Breast epithelium (tissue), 4 donors: ENCODE data around the gene PTPRA. TPM values are rescaled to one million over a fixed set of nuclear protein-coding genes. Genes with fewer than 3 reads are reported as not detected.
"Not testable (repeated sequence)": the region's sequence is repeated elsewhere in the genome, so short reads cannot be mapped to it uniquely, and the experiment has no call there.

ENCODE experiments used
- DNase-seq, 2 donors: peaks; one replicate each; pipeline ENCODE4 v3.0.0-alpha.2; 2019; ENCODE audit warnings: low spot score in 2 of 2
- H3K27ac ChIP-seq, 2 donors: fragments of 200-600 bp; sonication (generic) in 1 of 2; one replicate each; pipeline ENCODE4 v1.5.1; 2016 to 2019; ENCODE audit warnings: mild to moderate bottlenecking in 1 of 2
- H3K27me3 ChIP-seq, 2 donors: fragments of 200-600 bp; sonication (generic) in 1 of 2; one replicate each; pipeline versions ENCODE4 v1.5.1 to v1.6.0; 2017 to 2019; ENCODE audit warnings: control low read depth in 1 of 2, mild to moderate bottlenecking in 1 of 2
- H3K36me3 ChIP-seq: fragments of 200-600 bp; one replicate; pipeline ENCODE4 v1.5.1; 2019
- H3K4me1 ChIP-seq, 2 donors: fragments of 200-600 bp; sonication (generic); one replicate each; pipeline ENCODE4 v1.5.1; 2016 to 2019; ENCODE audit warnings: control low read depth in 1 of 2
- H3K4me3 ChIP-seq, 3 donors: fragments of 200-600 bp; sonication (generic); 1 replicate in 2 of 3; 2 replicates in 1 of 3; pipeline ENCODE4 v1.5.1; 2016 to 2019; ENCODE audit warnings: mild to moderate bottlenecking in 3 of 3, moderate library complexity in 2 of 3
- H3K9me3 ChIP-seq, 2 donors: fragments of 200-600 bp; sonication (generic) in 1 of 2; one replicate each; pipeline ENCODE4 v1.5.1; 2016 to 2019; ENCODE audit warnings: control low read depth in 1 of 2
- CTCF ChIP-seq, 3 donors: fragments of 450-650 bp; IDR thresholded peaks; one replicate each; pipeline ENCODE4 v1.5.1; 2016 to 2017; ENCODE audit warnings: antibody characterized with exemption in 3 of 3, mild to moderate bottlenecking in 3 of 3, moderate library complexity in 3 of 3
- POLR2A ChIP-seq: fragments of 450-650 bp; IDR thresholded peaks from one replicate; pipeline ENCODE4 v1.6.1; 2016; ENCODE audit warnings: antibody characterized with exemption, mild to moderate bottlenecking, moderate library complexity
- POLR2AphosphoS5 ChIP-seq, 3 donors: sonication (generic); formaldehyde crosslinking; IDR thresholded peaks; one replicate each; pipeline ENCODE4 v1.6.1; 2017; ENCODE audit warnings: antibody characterized with exemption in 3 of 3
- intact Hi-C: fragments of 100-400 bp; cut with DNase I; formaldehyde crosslinking; loops from one replicate; pipeline ENCODE4 v1.15.1; 2023; ENCODE audit warnings: low total_unique reads
- total RNA-seq, 3 donors: library from RNA; depleted of rRNA; stranded (reverse); fragments of >200 nt; gene quantifications; one replicate each; pipeline ENCODE4 v1.1.0, GENCODE V29; 2016

PTPRA gene
- total RNA-seq, 3 donors from 2014 or later: 89.1 to 102 (median 96.0) TPM

DNA sequence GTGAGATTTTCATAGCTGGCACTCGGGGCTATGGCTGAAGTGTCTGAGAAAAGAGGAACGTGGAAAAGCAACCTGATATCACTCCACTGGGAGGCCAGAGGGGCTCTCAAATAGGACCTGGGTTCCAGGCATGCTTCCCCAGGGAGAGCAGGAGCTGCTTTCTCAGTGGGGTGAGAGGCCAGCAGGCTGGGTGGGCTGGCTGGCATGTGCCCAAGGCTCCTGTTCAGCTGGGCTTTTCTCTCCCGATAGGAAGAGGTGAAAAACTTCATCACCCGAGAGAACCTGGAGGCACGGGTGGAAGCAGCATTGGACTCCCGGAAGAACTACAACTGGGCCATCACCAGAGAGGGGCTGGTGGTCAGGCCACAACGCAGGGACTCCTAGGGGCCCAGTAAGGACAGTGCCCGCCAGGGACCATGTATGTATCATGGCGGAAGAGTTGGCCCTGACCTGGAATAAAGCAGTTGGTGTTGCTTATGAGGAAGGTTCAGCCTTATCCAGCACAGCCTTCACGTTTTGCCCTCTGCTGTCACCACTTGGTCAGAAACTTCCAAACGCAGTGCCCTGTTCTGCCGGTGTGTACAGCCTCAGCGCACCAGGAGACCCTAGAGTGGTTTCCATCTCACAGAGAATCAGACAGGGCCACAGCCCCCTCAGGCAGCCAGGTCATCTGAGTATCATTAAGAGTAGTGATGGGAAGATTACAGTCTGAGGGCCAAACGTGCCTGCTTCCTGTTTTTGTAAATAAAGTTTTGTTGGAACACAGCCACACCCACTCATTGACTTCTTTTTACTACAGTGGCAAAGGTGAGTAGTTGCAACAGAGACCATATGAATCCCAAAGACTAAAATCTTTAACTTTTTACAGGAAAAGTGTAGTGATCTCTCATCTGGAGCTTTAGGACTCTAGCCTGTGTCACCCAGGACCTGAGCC, 174.5 kb downstream of the PTPRA start:
- Histone ChIP-seq H3K36me3 (no peaks in the 10 kb centered on the region), H3K4me3 (no peak overlapping the region), H3K4me1 (peaks cover 4 to 5% of the 10 kb centered on the region in 2 donors), H3K9me3 (no peaks in the 10 kb centered on the region), H3K27ac (no peak overlapping the region), H3K27me3 (no peaks in the 10 kb centered on the region)
- intact Hi-C loops: loop anchor here (5.0 kb wide), 1 partner anchor 70 kb away; no protein-coding TSS in a partner anchor
- TF ChIP-seq POLR2A (no peak), POLR2AphosphoS5 (IDR thresholded peaks at IDR 0.05) (no peak), CTCF (IDR thresholded peaks at IDR 0.05) (no peak)
- DNase-seq: no peak

DNA sequence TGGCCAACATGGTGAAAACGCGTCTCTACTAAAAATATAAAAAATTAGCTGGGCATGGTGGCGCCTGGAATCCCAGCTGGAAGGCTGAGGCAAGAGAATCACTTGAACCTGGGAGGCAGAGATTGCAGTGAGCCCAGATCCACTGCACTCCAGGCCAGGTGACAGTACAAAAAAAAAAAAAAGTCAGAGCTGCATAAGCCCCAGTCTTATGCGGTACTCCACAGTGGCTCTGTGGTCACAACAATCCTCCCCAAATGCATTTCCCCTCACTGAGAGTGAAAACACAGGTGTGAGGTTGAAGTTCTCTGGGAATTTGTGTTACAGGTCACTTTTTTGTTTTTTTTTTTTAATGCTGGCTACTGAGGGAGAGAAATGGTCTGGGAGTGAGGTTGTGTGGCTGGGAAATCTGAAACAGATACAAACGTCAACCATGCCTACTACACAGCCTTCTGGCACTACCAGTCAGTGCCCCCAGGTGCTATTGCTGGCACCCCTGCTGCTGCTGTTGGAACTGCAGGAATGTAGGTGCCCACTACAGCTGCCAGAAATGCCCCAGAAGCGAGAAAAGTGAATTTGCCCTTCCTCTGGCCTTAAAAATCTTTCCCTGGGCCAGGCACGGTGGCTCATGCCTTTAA, 178.2 kb downstream of the PTPRA start:
- DNase-seq: no peak
- Histone ChIP-seq H3K27me3 (no peaks in the 10 kb centered on the region), H3K27ac (no peak overlapping the region), H3K4me3 (no peak overlapping the region), H3K36me3 (no peaks in the 10 kb centered on the region), H3K9me3 (no peaks in the 10 kb centered on the region), H3K4me1 (peaks cover 4 to 5% of the 10 kb centered on the region in 2 donors)
- TF ChIP-seq POLR2AphosphoS5 (IDR thresholded peaks at IDR 0.05): no peak
- TF ChIP-seq POLR2A: no peak
- no peak for TF ChIP-seq CTCF (IDR thresholded peaks at IDR 0.05)
- intact Hi-C loops: no loop called here

GRCh38 chr20:3059489-3059888, 186.2 kb downstream of the PTPRA start:
- intact Hi-C loops: loop anchor here (5.0 kb wide), 1 partner anchor 133 kb away; no protein-coding TSS in a partner anchor
- no peak overlapping the region for H3K27ac ChIP-seq
- H3K36me3 ChIP-seq: no peaks in the 10 kb centered on the region
- no peaks in the 10 kb centered on the region for H3K27me3 ChIP-seq
- H3K9me3 ChIP-seq: no peaks in the 10 kb centered on the region
- no peak overlapping the region for H3K4me3 ChIP-seq
- H3K4me1 ChIP-seq: no peaks in the 10 kb centered on the region
- TF ChIP-seq POLR2AphosphoS5 (IDR thresholded peaks at IDR 0.05) (no peak), POLR2A (no peak), CTCF (IDR thresholded peaks at IDR 0.05) (no peak)
- DNase-seq: no peak

DNA sequence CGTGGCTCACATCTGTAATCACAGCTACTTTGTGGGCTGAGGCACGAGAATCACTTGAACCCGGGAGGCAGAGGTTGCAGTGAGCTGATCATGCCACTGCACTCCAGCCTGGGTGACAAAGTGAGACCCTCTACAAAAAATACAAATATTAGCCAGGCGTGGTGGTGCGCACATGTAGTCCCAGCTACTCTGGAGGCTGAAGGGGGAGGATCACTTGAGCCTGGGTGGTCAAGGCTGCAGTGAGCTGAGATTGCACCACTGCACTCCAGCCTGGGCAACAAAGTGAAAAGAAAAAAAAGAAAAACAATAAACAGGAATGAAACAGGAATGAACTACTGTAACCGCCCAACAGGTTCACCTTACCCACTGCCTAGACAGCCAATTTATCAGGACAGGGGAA, 190.8 kb downstream of the PTPRA start:
- H3K9me3 ChIP-seq, DNase-seq, intact Hi-C loops, H3K4me1 ChIP-seq, H3K4me3 ChIP-seq, H3K27me3 ChIP-seq, H3K27ac ChIP-seq, H3K36me3 ChIP-seq: not testable (repeated sequence)

GRCh38 chr20:3067139-3068014, 194.1 kb downstream of the PTPRA start:
- DNase-seq: no peak

More at GRCh38 chr20:3067139-3068014, 194.1 kb downstream of the PTPRA start:
- H3K27ac ChIP-seq: peak overlapping the region in 1 of 2 donors; percentile 14
- H3K4me3 ChIP-seq: no peak overlapping the region
- H3K9me3 ChIP-seq: no peaks in the 10 kb centered on the region
- intact Hi-C loops: no loop called here
- TF ChIP-seq POLR2A (no peak), POLR2AphosphoS5 (IDR thresholded peaks at IDR 0.05) (no peak), CTCF (IDR thresholded peaks at IDR 0.05) (no peak)
- peaks cover 0 to 7% of the 10 kb centered on the region in 2 donors for H3K4me1 ChIP-seq
- H3K27me3 ChIP-seq: no peaks in the 10 kb centered on the region
- H3K36me3 ChIP-seq: no peaks in the 10 kb centered on the region
